Skeletal muscle tissue (tissue), 4 donors: ENCODE measurements around the gene AFAP1L1. TPM values are rescaled to one million over a fixed set of nuclear protein-coding genes. Genes with fewer than 3 reads are reported as not detected.
A peak's percentile ranks its signal among the peaks of the same experiment; 100 is the strongest.

ENCODE experiments used
- H3K27ac ChIP-seq: one replicate; pipeline ENCODE4 v1.7.0; 2013; ENCODE audit warnings: mild to moderate bottlenecking, low read depth, low read length, inconsistent platforms
- H3K27me3 ChIP-seq, 3 donors: one replicate each; pipeline ENCODE4 v1.7.0; 2013; ENCODE audit warnings: low read length in 3 of 3; ENCODE audit not compliant: control insufficient read depth in 3 of 3, insufficient read depth in 3 of 3
- H3K36me3 ChIP-seq, 3 donors: one replicate each; pipeline ENCODE4 v1.7.0; 2013; ENCODE audit warnings: low read length in 3 of 3; ENCODE audit not compliant: control insufficient read depth in 3 of 3, insufficient read depth in 3 of 3
- H3K4me1 ChIP-seq, 3 donors: one replicate each; pipeline ENCODE4 v1.7.0; 2013; ENCODE audit warnings: low read length in 3 of 3, mild to moderate bottlenecking in 3 of 3; ENCODE audit not compliant: control insufficient read depth in 3 of 3, insufficient read depth in 3 of 3
- H3K4me3 ChIP-seq, 3 donors: one replicate each; pipeline ENCODE4 v1.7.0; 2013; ENCODE audit warnings: low read length in 3 of 3
- H3K9ac ChIP-seq, 3 donors: one replicate each; pipeline ENCODE4 v1.7.0; 2013; ENCODE audit warnings: low read length in 3 of 3, mild to moderate bottlenecking in 3 of 3, moderate library complexity in 2 of 3, low read depth in 1 of 3
- H3K9me3 ChIP-seq, 3 donors: one replicate each; pipeline ENCODE4 v1.7.0; 2013; ENCODE audit warnings: low read length in 3 of 3; ENCODE audit not compliant: control insufficient read depth in 3 of 3
- total RNA-seq: library from RNA; depleted of rRNA; stranded (reverse); fragments of >200 nt; gene quantifications from one replicate; pipeline ENCODE4 v1.2.3, GENCODE V29; 2014
- donor health status: Osteomylitis.

Gene AFAP1L1
- total RNA-seq, 1 donor from 2014 or later = 75.7 TPM

- Histone ChIP-seq H3K27ac (no peak overlapping the region), H3K9me3 (no peaks in the 10 kb centered on the region), H3K9ac (no peak overlapping the region), H3K36me3 (peaks cover 38 to 61% (median 55%) of the 10 kb centered on the region in 3 donors), H3K4me3 (no peak overlapping the region), H3K4me1 (peaks cover under 1 to 2% (median under 1%) of the 10 kb centered on the region in 3 donors), H3K27me3 (no peaks in the 10 kb centered on the region)
Observed at GRCh38 chr5:149352169-149352568, 80.5 kb downstream of the AFAP1L1 start.

DNA sequence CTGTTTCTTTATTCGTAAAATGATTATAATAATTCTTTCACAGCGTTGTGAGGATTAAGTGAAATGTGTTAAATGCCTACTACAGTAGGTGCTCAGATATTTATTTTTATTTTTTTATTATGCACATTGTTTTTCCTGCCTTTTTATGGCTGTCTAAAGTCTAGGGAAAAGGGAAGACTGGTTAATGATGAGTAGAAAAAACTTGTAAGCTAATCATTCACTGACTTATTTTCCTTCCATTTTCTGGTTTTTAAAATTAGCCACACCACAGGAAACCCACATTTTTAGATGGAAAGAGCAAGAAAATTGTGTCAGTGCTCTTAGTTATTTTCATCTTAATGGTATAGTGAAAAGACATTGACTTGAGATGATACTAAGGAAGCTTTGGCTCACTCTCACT is 82.3 kb downstream of the AFAP1L1 start:
- Histone ChIP-seq H3K9me3 (no peaks in the 10 kb centered on the region), H3K36me3 (peaks cover 34 to 55% (median 41%) of the 10 kb centered on the region in 3 donors), H3K27ac (no peak overlapping the region), H3K27me3 (no peaks in the 10 kb centered on the region), H3K4me3 (no peak overlapping the region), H3K4me1 (peaks cover 9 to 13% (median 12%) of the 10 kb centered on the region in 3 donors), H3K9ac (no peak overlapping the region)

GRCh38 chr5:149355688-149356087 is 84.0 kb downstream of the AFAP1L1 start:
- H3K9me3 ChIP-seq = no peaks in the 10 kb centered on the region
- peaks cover 16 to 37% (median 24%) of the 10 kb centered on the region in 3 donors for H3K36me3 ChIP-seq
- no peak overlapping the region for H3K9ac ChIP-seq
- no peak overlapping the region for H3K4me3 ChIP-seq
- H3K27ac ChIP-seq = no peak overlapping the region
- peaks cover 9 to 16% (median 12%) of the 10 kb centered on the region in 3 donors for H3K4me1 ChIP-seq
- H3K27me3 ChIP-seq = no peaks in the 10 kb centered on the region

- no peak overlapping the region for H3K9ac ChIP-seq
- H3K27ac ChIP-seq = no peak overlapping the region
- H3K36me3 ChIP-seq = peaks cover 10 to 32% (median 17%) of the 10 kb centered on the region in 3 donors
- H3K4me3 ChIP-seq = no peak overlapping the region
- no peaks in the 10 kb centered on the region for H3K27me3 ChIP-seq
- peaks cover 9 to 16% (median 12%) of the 10 kb centered on the region in 3 donors for H3K4me1 ChIP-seq
- no peaks in the 10 kb centered on the region for H3K9me3 ChIP-seq
Observed at GRCh38 chr5:149356391-149356790, 84.7 kb downstream of the AFAP1L1 start.

GRCh38 chr5:149357370-149358293 is 86.0 kb downstream of the AFAP1L1 start, which contains the start of gene PCYOX1L:
PCYOX1L (plus strand) TSS chr5:149358046; CDS start chr5:149358069, 23 bp downstream.
- Histone ChIP-seq H3K27me3 (no peaks in the 10 kb centered on the region), H3K9ac (peak within 1 kb of the TSS; percentile 61 to 82 (median 74)), H3K4me1 (peaks cover 9 to 16% (median 12%) of the 10 kb centered on the region in 3 donors), H3K4me3 (peak within 1 kb of the TSS; percentile 60 to 78 (median 78)), H3K27ac (no peak within 1 kb of the TSS), H3K36me3 (peaks cover 2 to 22% (median 8%) of the 10 kb centered on the region in 3 donors), H3K9me3 (no peaks in the 10 kb centered on the region)

- H3K9ac ChIP-seq = peak overlapping the region; percentile 61 to 82 (median 74)
- peaks cover 1 to 17% (median 2%) of the 10 kb centered on the region in 3 donors for H3K36me3 ChIP-seq
- H3K9me3 ChIP-seq = no peaks in the 10 kb centered on the region
- peaks cover 9 to 16% (median 12%) of the 10 kb centered on the region in 3 donors for H3K4me1 ChIP-seq
- no peak overlapping the region for H3K27ac ChIP-seq
- H3K27me3 ChIP-seq = no peaks in the 10 kb centered on the region
- peak overlapping the region; percentile 59 to 78 (median 78) for H3K4me3 ChIP-seq
Observed at GRCh38 chr5:149358294-149358651, 86.6 kb downstream of the AFAP1L1 start.

DNA sequence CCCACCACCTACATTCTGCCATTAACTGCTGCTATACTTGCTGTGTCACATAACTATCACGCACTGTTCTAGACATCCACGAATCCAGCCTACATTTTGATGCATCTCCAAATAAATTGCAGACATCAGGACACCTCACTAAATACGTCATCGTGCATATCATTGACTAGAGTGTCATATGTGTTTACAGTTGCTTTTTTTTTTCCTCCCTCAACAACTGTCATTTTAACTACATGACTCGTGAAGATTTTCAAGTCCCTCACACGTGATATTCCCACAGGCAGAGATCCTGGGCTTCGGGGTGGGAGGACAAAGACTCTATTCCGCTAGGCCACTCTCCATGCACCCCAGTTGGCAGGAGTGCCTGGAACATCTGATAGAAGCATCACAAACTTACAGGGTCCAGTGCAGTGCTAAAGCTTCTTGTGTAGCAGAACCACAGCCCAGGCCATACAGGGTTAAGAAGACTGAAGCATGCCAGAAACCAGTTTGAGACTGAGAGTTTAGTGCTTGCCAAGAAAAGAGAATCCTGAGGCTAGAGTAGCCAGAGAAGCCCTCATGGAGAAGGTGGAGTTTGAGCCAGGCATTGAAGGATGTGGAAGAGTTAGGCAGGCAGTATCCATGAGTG is 87.3 kb downstream of the AFAP1L1 start:
- Histone ChIP-seq H3K27me3 (no peaks in the 10 kb centered on the region), H3K36me3 (peaks cover 0 to 12% (median 2%) of the 10 kb centered on the region in 3 donors), H3K4me3 (peak overlapping the region in 1 of 3 donors; percentile 59), H3K27ac (no peak overlapping the region), H3K9me3 (no peaks in the 10 kb centered on the region), H3K9ac (no peak overlapping the region), H3K4me1 (peaks cover 9 to 16% (median 12%) of the 10 kb centered on the region in 3 donors)

- Histone ChIP-seq H3K9ac (no peak overlapping the region), H3K4me3 (no peak overlapping the region), H3K27ac (no peak overlapping the region), H3K27me3 (no peaks in the 10 kb centered on the region), H3K36me3 (peaks cover 0 to 2% (median 2%) of the 10 kb centered on the region in 3 donors), H3K9me3 (no peaks in the 10 kb centered on the region), H3K4me1 (peaks cover 9 to 16% (median 12%) of the 10 kb centered on the region in 3 donors)
Observed at GRCh38 chr5:149360272-149360671, 88.6 kb downstream of the AFAP1L1 start.

DNA sequence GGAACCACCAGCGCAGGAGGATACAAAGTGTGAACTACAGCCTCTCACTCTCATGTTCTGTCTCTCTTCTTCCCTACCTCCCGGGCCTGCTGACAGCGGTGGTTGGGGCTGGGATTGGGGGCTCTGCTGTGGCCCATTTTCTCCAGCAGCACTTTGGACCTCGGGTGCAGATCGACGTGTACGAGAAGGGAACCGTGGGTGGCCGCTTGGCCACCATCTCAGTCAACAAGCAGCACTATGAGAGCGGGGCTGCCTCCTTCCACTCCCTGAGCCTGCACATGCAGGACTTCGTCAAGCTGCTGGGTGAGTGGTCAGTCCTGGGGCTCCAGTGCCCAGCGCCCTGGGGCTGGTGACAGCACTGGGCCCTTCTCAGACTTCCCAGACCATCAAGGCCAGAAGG is 90.9 kb downstream of the AFAP1L1 start:
- no peak overlapping the region for H3K4me3 ChIP-seq
- H3K27me3 ChIP-seq = no peaks in the 10 kb centered on the region
- no peaks in the 10 kb centered on the region for H3K9me3 ChIP-seq
- peaks cover 0 to 2% (median 0%) of the 10 kb centered on the region in 3 donors for H3K36me3 ChIP-seq
- H3K27ac ChIP-seq = no peak overlapping the region
- peaks cover 8 to 16% (median 10%) of the 10 kb centered on the region in 3 donors for H3K4me1 ChIP-seq
- H3K9ac ChIP-seq = no peak overlapping the region
